Dendritic cell treated with granulocyte-macrophage colony-stimulating factor and Interleukin-4, amounts not matched to agents 40 ng/mL and 50 ng/mL, for 4 days (primary cell): ENCODE data around the gene TRAPPC3.
"Not testable (repeated sequence)": the region's sequence is repeated elsewhere in the genome, so short reads cannot be mapped to it uniquely, and the experiment has no call there.

Source experiments
- H3K27ac Mint-ChIP-seq: one replicate; pipeline ENCODE4 v1.8.0; 2022; ENCODE audit warnings: mild to moderate bottlenecking, mixed read lengths
- H3K27me3 Mint-ChIP-seq: one replicate; pipeline ENCODE4 v1.8.0; 2022; ENCODE audit warnings: mild to moderate bottlenecking, mixed read lengths
- H3K36me3 Mint-ChIP-seq: one replicate; pipeline ENCODE4 v1.8.0; 2022; ENCODE audit warnings: low read depth, mixed read lengths
- H3K4me1 Mint-ChIP-seq: one replicate; pipeline ENCODE4 v1.8.0; 2022; ENCODE audit warnings: low read depth, mixed read lengths
- H3K4me3 Mint-ChIP-seq: one replicate; pipeline ENCODE4 v1.8.0; 2022; ENCODE audit warnings: mild to moderate bottlenecking, moderate library complexity, mixed read lengths
- H3K9me3 Mint-ChIP-seq: one replicate; pipeline ENCODE4 v1.8.0; 2022; ENCODE audit warnings: mixed read lengths
- intact Hi-C: fragments of 100-400 bp; cut with micrococcal nuclease; formaldehyde crosslinking; loops from one replicate; pipeline ENCODE4 v1.15.0; 2022

TRAPPC3 gene

GRCh38 chr1:36149237-36149972 lies at the start of gene TRAPPC3:
TSS of gene TRAPPC3 (minus strand) at chr1:36149486. CDS start at chr1:36149378, 108 bp downstream.
- peaks cover 64% of the 10 kb centered on the region for H3K4me1 Mint-ChIP-seq
- intact Hi-C loops = loop anchor here (1.0 to 5.0 kb wide), 5 partner anchors 39 to 153 kb away; partner anchors contain the start of gene THRAP3
- no peaks in the 10 kb centered on the region for H3K27me3 Mint-ChIP-seq
- H3K9me3 Mint-ChIP-seq = no peaks in the 10 kb centered on the region
- H3K27ac Mint-ChIP-seq = peak within 1 kb of the TSS; percentile 97
- H3K36me3 Mint-ChIP-seq = peaks cover 24% of the 10 kb centered on the region
- peak within 1 kb of the TSS; percentile 95 for H3K4me3 Mint-ChIP-seq

- peaks cover 7% of the 10 kb centered on the region for H3K4me1 Mint-ChIP-seq
- H3K36me3 Mint-ChIP-seq = no peaks in the 10 kb centered on the region
- intact Hi-C loops = no loop called here
- H3K9me3 Mint-ChIP-seq = no peaks in the 10 kb centered on the region
- H3K27ac Mint-ChIP-seq = no peak overlapping the region
- H3K27me3 Mint-ChIP-seq = no peaks in the 10 kb centered on the region
- no peak overlapping the region for H3K4me3 Mint-ChIP-seq
Measured at GRCh38 chr1:36198641-36199040, 49.4 kb upstream of the TRAPPC3 start.

GRCh38 chr1:36196805-36197204 lies 47.5 kb upstream of the TRAPPC3 start:
- H3K36me3 Mint-ChIP-seq, intact Hi-C loops, H3K4me3 Mint-ChIP-seq, H3K4me1 Mint-ChIP-seq, H3K9me3 Mint-ChIP-seq, H3K27me3 Mint-ChIP-seq, H3K27ac Mint-ChIP-seq: not testable (repeated sequence)

GRCh38 chr1:36187800-36188593 lies 38.7 kb upstream of the TRAPPC3 start:
- H3K4me1 Mint-ChIP-seq = peaks cover 17% of the 10 kb centered on the region
- peak overlapping the region; percentile 83 for H3K27ac Mint-ChIP-seq
- no peak overlapping the region for H3K4me3 Mint-ChIP-seq
- H3K27me3 Mint-ChIP-seq = no peaks in the 10 kb centered on the region
- H3K9me3 Mint-ChIP-seq = no peaks in the 10 kb centered on the region
- peaks cover 3% of the 10 kb centered on the region for H3K36me3 Mint-ChIP-seq
- intact Hi-C loops = loop anchor here (1.0 to 5.0 kb wide), 4 partner anchors 34 to 97 kb away; partner anchors contain the start of genes THRAP3 and TRAPPC3

GRCh38 chr1:36183309-36183856 lies 34.1 kb upstream of the TRAPPC3 start:
- Mint-ChIP-seq H3K36me3 (peaks cover 49% of the 10 kb centered on the region), H3K9me3 (no peaks in the 10 kb centered on the region), H3K4me3 (no peak overlapping the region), H3K27ac (peak overlapping the region; percentile 51), H3K4me1 (peaks cover 21% of the 10 kb centered on the region), H3K27me3 (no peaks in the 10 kb centered on the region)
- intact Hi-C loops = no loop called here

GRCh38 chr1:36182734-36183133 lies 33.4 kb upstream of the TRAPPC3 start:
- Mint-ChIP-seq H3K9me3 (no peaks in the 10 kb centered on the region), H3K4me1 (peaks cover 15% of the 10 kb centered on the region), H3K27ac (peak overlapping the region; percentile 51), H3K4me3 (no peak overlapping the region), H3K27me3 (no peaks in the 10 kb centered on the region), H3K36me3 (peaks cover 56% of the 10 kb centered on the region)
- intact Hi-C loops = no loop called here

- intact Hi-C loops = no loop called here
- Mint-ChIP-seq H3K27ac (no peak overlapping the region), H3K9me3 (no peaks in the 10 kb centered on the region), H3K4me3 (no peak overlapping the region), H3K4me1 (peaks cover 21% of the 10 kb centered on the region), H3K27me3 (no peaks in the 10 kb centered on the region), H3K36me3 (peaks cover 91% of the 10 kb centered on the region)
Measured at GRCh38 chr1:36179220-36179600, 29.9 kb upstream of the TRAPPC3 start.

- intact Hi-C loops = no loop called here
- peaks cover 97% of the 10 kb centered on the region for H3K36me3 Mint-ChIP-seq
- H3K4me3 Mint-ChIP-seq = no peak overlapping the region
- no peaks in the 10 kb centered on the region for H3K27me3 Mint-ChIP-seq
- no peaks in the 10 kb centered on the region for H3K9me3 Mint-ChIP-seq
- peaks cover 21% of the 10 kb centered on the region for H3K4me1 Mint-ChIP-seq
- H3K27ac Mint-ChIP-seq = no peak overlapping the region
Measured at GRCh38 chr1:36178471-36179219, 29.4 kb upstream of the TRAPPC3 start.

- intact Hi-C loops = no loop called here
- Mint-ChIP-seq H3K27me3 (no peaks in the 10 kb centered on the region), H3K4me3 (no peak overlapping the region), H3K4me1 (peaks cover 21% of the 10 kb centered on the region), H3K36me3 (peaks cover 100% of the 10 kb centered on the region), H3K27ac (no peak overlapping the region), H3K9me3 (no peaks in the 10 kb centered on the region)
Measured at GRCh38 chr1:36177589-36178431, 28.5 kb upstream of the TRAPPC3 start.

GRCh38 chr1:36176106-36176949 lies 27.0 kb upstream of the TRAPPC3 start:
- Mint-ChIP-seq H3K27me3 (no peaks in the 10 kb centered on the region), H3K36me3 (peaks cover 100% of the 10 kb centered on the region), H3K9me3 (no peaks in the 10 kb centered on the region), H3K4me1 (peaks cover 21% of the 10 kb centered on the region), H3K4me3 (no peak overlapping the region), H3K27ac (no peak overlapping the region)
- intact Hi-C loops = no loop called here

GRCh38 chr1:36175137-36176095 lies 26.1 kb upstream of the TRAPPC3 start:
- intact Hi-C loops = no loop called here
- H3K27ac Mint-ChIP-seq = no peak overlapping the region
- H3K4me3 Mint-ChIP-seq = no peak overlapping the region
- no peaks in the 10 kb centered on the region for H3K9me3 Mint-ChIP-seq
- H3K4me1 Mint-ChIP-seq = peaks cover 21% of the 10 kb centered on the region
- no peaks in the 10 kb centered on the region for H3K27me3 Mint-ChIP-seq
- peaks cover 100% of the 10 kb centered on the region for H3K36me3 Mint-ChIP-seq
